NCI-H82 treated with DMSO at 0.1 percent for 48 hours (cell line): ENCODE measurements around the gene MYL5.
"Not testable (repeated sequence)": the region's sequence is repeated elsewhere in the genome, so short reads cannot be mapped to it uniquely, and the experiment has no call there.

Experiments used
- DNase-seq: peaks from one replicate; lab custom pipeline; 2025; ENCODE audit not compliant: unreplicated experiment; lab: John Stamatoyannopoulos, UW

MYL5 gene

GRCh38 chr4:723751-724530 lies 49.6 kb downstream of the MYL5 start:
- no peak for DNase-seq

- DNase-seq = no peak
Observed at GRCh38 chr4:725391-726234, 51.3 kb downstream of the MYL5 start.

GRCh38 chr4:726235-726787 lies 52.0 kb downstream of the MYL5 start:
- DNase-seq = no peak

- no peak for DNase-seq
Observed at GRCh38 chr4:726838-727237, 52.5 kb downstream of the MYL5 start.

- no peak for DNase-seq
Observed at GRCh38 chr4:727576-727975, 53.2 kb downstream of the MYL5 start.

- no peak for DNase-seq
Observed at GRCh38 chr4:729336-730315, 55.3 kb downstream of the MYL5 start.

- no peak for DNase-seq
Observed at GRCh38 chr4:730511-730910, 56.2 kb downstream of the MYL5 start.

GRCh38 chr4:730946-731904 lies 56.9 kb downstream of the MYL5 start:
- DNase-seq = not testable (repeated sequence)
